ENCODE results near the gene DPP4. TPM values are rescaled to one million over a fixed set of nuclear protein-coding genes. Genes with fewer than 3 reads are reported as not detected.
"Not testable (repeated sequence)": the region's sequence is repeated elsewhere in the genome, so short reads cannot be mapped to it uniquely, and the experiment has no call there.

DPP4 gene
- total RNA-seq, 2 donors from 2014 or later: 25.5 to 40.5 TPM

DNA sequence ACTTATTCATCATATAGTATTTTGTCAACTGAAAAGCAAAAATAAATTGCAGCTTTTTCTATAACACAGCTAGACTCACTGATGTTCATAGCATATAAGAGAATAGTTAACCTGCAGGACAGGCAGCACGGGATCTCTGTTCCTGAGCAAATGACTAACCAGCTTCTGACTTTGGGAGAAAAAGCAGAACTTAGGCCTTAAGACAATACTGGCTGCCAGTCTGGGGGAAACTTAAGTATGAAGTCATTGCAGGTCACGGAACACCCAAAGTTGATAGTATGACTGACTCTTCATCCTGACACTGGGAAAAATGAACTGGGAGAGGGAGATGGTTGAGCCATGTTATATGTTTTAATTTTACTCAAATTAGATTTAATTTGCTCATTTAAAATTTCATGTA, 113.0 kb downstream of the DPP4 start:
- Histone ChIP-seq H3K4me3 (no peak overlapping the region), H3K9me3 (no peaks in the 10 kb centered on the region), H3K27ac (no peak overlapping the region), H3K27me3 (no peaks in the 10 kb centered on the region), H3K4me1 (no peaks in the 10 kb centered on the region), H3K36me3 (no peaks in the 10 kb centered on the region), H3K9ac (ENCODE audit: low read depth in 2 of 2, low read length in 2 of 2) (no peak overlapping the region)
- intact Hi-C loops (cut with DNase I): no loop called here
- TF ChIP-seq, protein P1, sequence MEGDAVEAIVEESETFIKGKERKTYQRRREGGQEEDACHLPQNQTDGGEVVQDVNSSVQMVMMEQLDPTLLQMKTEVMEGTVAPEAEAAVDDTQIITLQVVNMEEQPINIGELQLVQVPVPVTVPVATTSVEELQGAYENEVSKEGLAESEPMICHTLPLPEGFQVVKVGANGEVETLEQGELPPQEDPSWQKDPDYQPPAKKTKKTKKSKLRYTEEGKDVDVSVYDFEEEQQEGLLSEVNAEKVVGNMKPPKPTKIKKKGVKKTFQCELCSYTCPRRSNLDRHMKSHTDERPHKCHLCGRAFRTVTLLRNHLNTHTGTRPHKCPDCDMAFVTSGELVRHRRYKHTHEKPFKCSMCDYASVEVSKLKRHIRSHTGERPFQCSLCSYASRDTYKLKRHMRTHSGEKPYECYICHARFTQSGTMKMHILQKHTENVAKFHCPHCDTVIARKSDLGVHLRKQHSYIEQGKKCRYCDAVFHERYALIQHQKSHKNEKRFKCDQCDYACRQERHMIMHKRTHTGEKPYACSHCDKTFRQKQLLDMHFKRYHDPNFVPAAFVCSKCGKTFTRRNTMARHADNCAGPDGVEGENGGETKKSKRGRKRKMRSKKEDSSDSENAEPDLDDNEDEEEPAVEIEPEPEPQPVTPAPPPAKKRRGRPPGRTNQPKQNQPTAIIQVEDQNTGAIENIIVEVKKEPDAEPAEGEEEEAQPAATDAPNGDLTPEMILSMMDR (IDR thresholded peaks at IDR 0.05): no peak
- DNase-seq: no peak

- no peak overlapping the region for H3K4me3 ChIP-seq
- intact Hi-C loops (cut with DNase I): no loop called here
- no peak overlapping the region for H3K9ac ChIP-seq (ENCODE audit: low read depth in 2 of 2, low read length in 2 of 2)
- TF ChIP-seq, protein P1 (IDR thresholded peaks at IDR 0.05): no peak
- H3K27me3 ChIP-seq: no peaks in the 10 kb centered on the region
- no peak for DNase-seq
- no peaks in the 10 kb centered on the region for H3K9me3 ChIP-seq
- no peak overlapping the region for H3K27ac ChIP-seq
- H3K4me1 ChIP-seq: no peaks in the 10 kb centered on the region
- no peaks in the 10 kb centered on the region for H3K36me3 ChIP-seq
These were observed 117.3 kb downstream of the DPP4 start for GRCh38 chr2:161956738-161957137.

- intact Hi-C loops (cut with DNase I): no loop called here
- Histone ChIP-seq H3K4me1 (no peaks in the 10 kb centered on the region), H3K36me3 (no peaks in the 10 kb centered on the region), H3K9ac (ENCODE audit: low read depth in 2 of 2, low read length in 2 of 2) (no peak overlapping the region), H3K27ac (no peak overlapping the region), H3K27me3 (no peaks in the 10 kb centered on the region), H3K9me3 (no peaks in the 10 kb centered on the region), H3K4me3 (no peak overlapping the region)
- DNase-seq: no peak
- TF ChIP-seq, protein P1 (IDR thresholded peaks at IDR 0.05): no peak
These were observed 118.8 kb downstream of the DPP4 start for GRCh38 chr2:161955211-161955610.

- no peaks in the 10 kb centered on the region for H3K9me3 ChIP-seq
- TF ChIP-seq, protein P1 (IDR thresholded peaks at IDR 0.05): no peak
- DNase-seq: no peak
- no peaks in the 10 kb centered on the region for H3K4me1 ChIP-seq
- intact Hi-C loops (cut with DNase I): no loop called here
- H3K9ac ChIP-seq (ENCODE audit: low read depth in 2 of 2, low read length in 2 of 2): no peak overlapping the region
- H3K4me3 ChIP-seq: no peak overlapping the region
- no peaks in the 10 kb centered on the region for H3K27me3 ChIP-seq
- H3K36me3 ChIP-seq: no peaks in the 10 kb centered on the region
- no peak overlapping the region for H3K27ac ChIP-seq
These were observed 119.9 kb downstream of the DPP4 start for GRCh38 chr2:161954103-161954502.

DNA sequence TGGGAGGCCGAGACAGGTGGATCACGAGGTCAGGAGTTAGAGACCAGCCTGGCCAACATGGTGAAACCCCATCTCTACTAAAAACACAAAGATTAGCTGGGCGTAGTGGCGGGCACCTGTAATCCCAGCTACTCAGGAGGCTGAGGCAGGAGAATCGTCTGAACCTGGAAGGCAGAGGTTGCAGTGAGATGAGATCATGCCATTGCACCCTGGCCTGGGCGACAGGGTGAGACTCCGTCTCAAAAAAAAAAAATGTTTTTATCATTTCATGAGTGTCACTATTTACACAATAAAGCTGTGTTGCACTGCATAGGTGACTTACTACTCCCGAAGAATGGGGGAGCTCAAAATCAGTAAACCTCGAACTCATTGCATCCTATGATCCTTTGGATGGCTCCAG, 120.6 kb downstream of the DPP4 start:
- H3K36me3 ChIP-seq; H3K9me3 ChIP-seq; H3K27ac ChIP-seq; intact Hi-C loops (cut with DNase I); H3K4me3 ChIP-seq; DNase-seq; H3K4me1 ChIP-seq; H3K27me3 ChIP-seq; H3K9ac ChIP-seq (ENCODE audit: low read depth in 2 of 2, low read length in 2 of 2): not testable (repeated sequence)

DNA sequence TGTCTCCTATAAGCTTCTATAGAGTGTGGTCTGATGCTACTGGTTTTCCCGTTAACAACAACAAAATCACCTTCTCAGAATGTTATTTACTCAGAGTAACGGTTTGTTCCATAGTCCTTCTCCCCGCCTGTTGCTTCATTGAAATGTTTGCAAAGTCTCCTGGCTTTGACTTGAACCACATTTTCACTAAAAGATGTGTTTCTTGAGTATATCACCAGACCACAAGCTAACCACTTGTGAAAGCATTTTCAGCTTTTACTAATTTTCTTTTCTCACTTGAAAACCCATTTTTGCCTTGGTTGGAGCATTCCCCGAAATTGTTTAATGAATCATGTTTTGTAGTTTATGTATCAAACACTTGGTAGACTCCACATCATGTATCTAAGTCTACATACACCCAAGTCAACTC, 121.2 kb downstream of the DPP4 start:
- Histone ChIP-seq H3K9ac (ENCODE audit: low read depth in 2 of 2, low read length in 2 of 2) (no peak overlapping the region), H3K27me3 (no peaks in the 10 kb centered on the region), H3K4me1 (no peaks in the 10 kb centered on the region), H3K4me3 (no peak overlapping the region), H3K36me3 (no peaks in the 10 kb centered on the region), H3K27ac (no peak overlapping the region), H3K9me3 (no peaks in the 10 kb centered on the region)
- no peak for DNase-seq
- intact Hi-C loops (cut with DNase I): no loop called here
- TF ChIP-seq, protein P1 (IDR thresholded peaks at IDR 0.05): no peak
